ENCODE results near the gene IRGC.

Gene IRGC

DNA sequence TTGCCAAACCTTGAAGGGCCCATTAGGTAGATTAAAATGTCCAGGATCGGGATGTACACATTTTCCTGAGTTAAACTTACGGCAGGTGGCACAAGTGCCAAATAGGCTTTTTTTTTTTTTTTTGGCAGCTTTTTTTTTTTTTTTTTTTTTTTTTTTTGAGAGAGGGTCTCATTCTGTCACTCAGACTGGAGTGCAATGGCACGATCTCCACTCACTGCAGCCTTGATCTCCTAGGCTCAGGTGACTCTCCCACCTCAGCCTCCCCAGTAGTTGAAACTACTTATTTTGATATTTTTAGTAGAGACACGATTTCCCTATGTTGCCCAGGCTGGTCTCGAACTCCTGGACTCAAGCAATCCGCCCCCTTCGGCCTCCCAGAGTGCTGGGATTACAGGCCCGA lies 9.0 kb downstream of the IRGC start:
- Histone ChIP-seq H2AFZ (ENCODE audit: low read length) (no peak overlapping the region), H3K4me1 (ENCODE audit: insufficient read depth, low read length, severe bottlenecking) (no peaks in the 10 kb centered on the region), H3K9ac (ENCODE audit: low read length) (no peak overlapping the region), H3K27me3 (ENCODE audit: insufficient read depth, low read length) (no peaks in the 10 kb centered on the region), H3K4me3 (ENCODE audit: low read depth, low read length, poor library complexity, severe bottlenecking) (no peak overlapping the region), H3K36me3 (ENCODE audit: insufficient read depth, low read length) (peaks cover 19% of the 10 kb centered on the region), H3K4me2 (ENCODE audit: low read length) (no peak overlapping the region), H3K79me2 (ENCODE audit: insufficient read depth, low read length) (no peaks in the 10 kb centered on the region), H3K9me2 (ENCODE audit: low read depth, low read length) (no peaks in the 10 kb centered on the region), H3K9me3 (ENCODE audit: low read length) (no peaks in the 10 kb centered on the region), H3K27ac (ENCODE audit: low read depth, low read length, poor library complexity, severe bottlenecking) (no peak overlapping the region), H4K20me1 (ENCODE audit: insufficient read depth, low read length) (no peaks in the 10 kb centered on the region), H3F3A (ENCODE audit: insufficient read depth, low read length) (no peaks in the 10 kb centered on the region)
- no peak for TF ChIP-seq EZH2 (IDR thresholded peaks at IDR 0.05; ENCODE audit: borderline replicate concordance, low read length)
- TF ChIP-seq, protein P1, sequence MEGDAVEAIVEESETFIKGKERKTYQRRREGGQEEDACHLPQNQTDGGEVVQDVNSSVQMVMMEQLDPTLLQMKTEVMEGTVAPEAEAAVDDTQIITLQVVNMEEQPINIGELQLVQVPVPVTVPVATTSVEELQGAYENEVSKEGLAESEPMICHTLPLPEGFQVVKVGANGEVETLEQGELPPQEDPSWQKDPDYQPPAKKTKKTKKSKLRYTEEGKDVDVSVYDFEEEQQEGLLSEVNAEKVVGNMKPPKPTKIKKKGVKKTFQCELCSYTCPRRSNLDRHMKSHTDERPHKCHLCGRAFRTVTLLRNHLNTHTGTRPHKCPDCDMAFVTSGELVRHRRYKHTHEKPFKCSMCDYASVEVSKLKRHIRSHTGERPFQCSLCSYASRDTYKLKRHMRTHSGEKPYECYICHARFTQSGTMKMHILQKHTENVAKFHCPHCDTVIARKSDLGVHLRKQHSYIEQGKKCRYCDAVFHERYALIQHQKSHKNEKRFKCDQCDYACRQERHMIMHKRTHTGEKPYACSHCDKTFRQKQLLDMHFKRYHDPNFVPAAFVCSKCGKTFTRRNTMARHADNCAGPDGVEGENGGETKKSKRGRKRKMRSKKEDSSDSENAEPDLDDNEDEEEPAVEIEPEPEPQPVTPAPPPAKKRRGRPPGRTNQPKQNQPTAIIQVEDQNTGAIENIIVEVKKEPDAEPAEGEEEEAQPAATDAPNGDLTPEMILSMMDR (IDR thresholded peaks at IDR 0.05; ENCODE audit: low read length) = no peak

DNA sequence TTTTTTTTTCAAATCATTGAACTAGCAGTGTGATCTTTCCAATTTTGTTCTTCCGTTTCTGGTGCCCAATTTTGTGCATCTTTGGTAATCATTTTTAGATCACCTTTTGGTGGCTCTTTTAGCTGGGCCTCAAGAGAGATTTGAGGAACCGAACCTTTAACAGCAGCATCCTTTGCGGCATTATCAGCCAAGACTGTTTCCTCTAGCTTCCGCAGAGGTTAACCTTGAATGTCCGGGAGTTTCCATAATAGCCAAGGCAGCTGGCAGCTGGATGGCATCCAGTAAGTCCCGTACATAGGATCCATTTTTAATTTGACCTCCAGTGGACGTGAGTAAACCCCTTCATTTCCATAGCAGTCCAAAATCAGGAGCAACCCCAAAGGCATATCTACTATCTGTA lies 9.6 kb downstream of the IRGC start:
- no peaks in the 10 kb centered on the region for H3K9me2 ChIP-seq (ENCODE audit: low read depth, low read length)
- H4K20me1 ChIP-seq (ENCODE audit: insufficient read depth, low read length) = no peaks in the 10 kb centered on the region
- H2AFZ ChIP-seq (ENCODE audit: low read length) = no peak overlapping the region
- H3K79me2 ChIP-seq (ENCODE audit: insufficient read depth, low read length) = no peaks in the 10 kb centered on the region
- H3K9ac ChIP-seq (ENCODE audit: low read length) = no peak overlapping the region
- no peaks in the 10 kb centered on the region for H3F3A ChIP-seq (ENCODE audit: insufficient read depth, low read length)
- no peak for TF ChIP-seq EZH2 (IDR thresholded peaks at IDR 0.05; ENCODE audit: borderline replicate concordance, low read length)
- TF ChIP-seq, protein P1 (IDR thresholded peaks at IDR 0.05; ENCODE audit: low read length) = no peak
- H3K4me1 ChIP-seq (ENCODE audit: insufficient read depth, low read length, severe bottlenecking) = no peaks in the 10 kb centered on the region
- no peak overlapping the region for H3K4me2 ChIP-seq (ENCODE audit: low read length)
- H3K36me3 ChIP-seq (ENCODE audit: insufficient read depth, low read length) = peaks cover 23% of the 10 kb centered on the region
- no peaks in the 10 kb centered on the region for H3K9me3 ChIP-seq (ENCODE audit: low read length)
- H3K4me3 ChIP-seq (ENCODE audit: low read depth, low read length, poor library complexity, severe bottlenecking) = no peak overlapping the region
- no peaks in the 10 kb centered on the region for H3K27me3 ChIP-seq (ENCODE audit: insufficient read depth, low read length)
- H3K27ac ChIP-seq (ENCODE audit: low read depth, low read length, poor library complexity, severe bottlenecking) = no peak overlapping the region

DNA sequence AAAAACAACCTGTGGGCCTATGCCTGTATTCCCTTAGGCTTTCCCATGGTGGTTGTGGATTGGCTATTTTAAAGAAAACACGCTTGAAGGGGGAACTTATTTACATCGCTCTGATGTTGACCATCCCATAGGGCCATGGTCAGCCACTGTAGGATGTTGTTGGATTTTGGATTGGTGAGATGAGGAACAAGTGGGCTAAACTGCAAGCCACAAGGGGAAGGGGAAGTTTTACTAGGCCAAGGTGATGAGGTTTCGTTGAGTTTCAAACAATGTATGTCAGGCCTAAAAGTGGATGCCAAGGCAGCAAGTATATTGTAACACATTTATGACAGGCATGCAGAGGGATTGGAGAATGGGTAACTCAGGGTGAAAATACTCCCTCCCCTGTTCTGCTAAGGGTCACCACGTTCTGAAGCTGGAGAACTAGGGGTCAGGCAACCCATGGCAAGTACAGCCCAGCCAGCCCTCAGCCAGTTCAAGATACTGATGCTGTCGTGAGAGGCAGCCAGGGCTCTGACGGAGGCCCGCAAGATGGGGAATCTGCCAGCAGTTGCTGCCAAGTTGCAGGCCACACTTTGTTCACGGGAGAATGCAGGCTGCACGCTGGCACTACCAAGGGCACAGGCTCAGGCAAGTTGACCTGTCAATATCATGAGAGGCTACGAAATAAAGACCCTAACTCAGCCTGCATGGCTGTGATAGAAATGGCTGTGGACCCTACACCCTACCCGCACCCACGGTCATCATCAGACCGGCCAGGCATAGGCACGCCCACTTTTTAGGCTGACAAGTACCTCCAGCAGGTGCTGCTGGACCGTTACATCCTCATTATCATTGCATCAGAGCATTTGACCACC lies 11.1 kb downstream of the IRGC start:
- Histone ChIP-seq H3K4me3 (ENCODE audit: low read depth, low read length, poor library complexity, severe bottlenecking) (no peak overlapping the region), H3K9me3 (ENCODE audit: low read length) (no peaks in the 10 kb centered on the region), H4K20me1 (ENCODE audit: insufficient read depth, low read length) (no peaks in the 10 kb centered on the region), H3K9ac (ENCODE audit: low read length) (no peak overlapping the region), H3K4me2 (ENCODE audit: low read length) (no peak overlapping the region), H3F3A (ENCODE audit: insufficient read depth, low read length) (no peaks in the 10 kb centered on the region), H3K9me2 (ENCODE audit: low read depth, low read length) (no peaks in the 10 kb centered on the region), H3K79me2 (ENCODE audit: insufficient read depth, low read length) (no peaks in the 10 kb centered on the region), H3K36me3 (ENCODE audit: insufficient read depth, low read length) (peaks cover 38% of the 10 kb centered on the region), H2AFZ (ENCODE audit: low read length) (no peak overlapping the region), H3K27me3 (ENCODE audit: insufficient read depth, low read length) (no peaks in the 10 kb centered on the region), H3K27ac (ENCODE audit: low read depth, low read length, poor library complexity, severe bottlenecking) (no peak overlapping the region), H3K4me1 (ENCODE audit: insufficient read depth, low read length, severe bottlenecking) (no peaks in the 10 kb centered on the region)
- TF ChIP-seq, protein P1 (IDR thresholded peaks at IDR 0.05; ENCODE audit: low read length) = no peak
- TF ChIP-seq EZH2 (IDR thresholded peaks at IDR 0.05; ENCODE audit: borderline replicate concordance, low read length) = no peak

Measured in OCI-LY1 (cell line).